VCaP (cell line): ENCODE data around the gene XCL1.

ENCODE experiments used
- H3K27ac ChIP-seq: fragments of 450-650 bp; 2 replicates; pipeline ENCODE4 v1.5.1; 2017
- CTCF ChIP-seq: fragments of 450-650 bp; conservative IDR thresholded peaks from 2 replicates; pipeline ENCODE4 v1.5.1; 2017; ENCODE audit warnings: mild to moderate bottlenecking, moderate library complexity

XCL1 gene

DNA sequence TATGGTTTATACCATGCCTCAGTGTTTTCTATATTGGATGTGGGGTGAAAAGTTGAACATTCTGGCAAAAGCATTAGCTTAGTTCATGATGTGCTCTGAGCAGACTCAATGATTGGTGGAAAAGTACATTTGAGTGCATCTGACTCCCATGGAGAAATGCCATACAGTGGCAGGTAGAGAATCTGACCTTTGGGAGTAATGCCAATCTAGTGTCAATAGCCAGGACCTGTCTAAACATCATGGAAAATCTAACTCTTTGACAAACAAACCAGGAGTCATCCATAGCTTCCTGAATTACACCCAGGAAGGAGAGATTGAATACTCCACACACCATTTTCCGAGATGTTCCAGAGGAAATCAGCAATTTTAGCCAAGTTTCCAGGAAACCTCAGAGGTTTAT lies 51.0 kb downstream of the XCL1 start:
- no peak overlapping the region for H3K27ac ChIP-seq
- TF ChIP-seq CTCF: no peak

DNA sequence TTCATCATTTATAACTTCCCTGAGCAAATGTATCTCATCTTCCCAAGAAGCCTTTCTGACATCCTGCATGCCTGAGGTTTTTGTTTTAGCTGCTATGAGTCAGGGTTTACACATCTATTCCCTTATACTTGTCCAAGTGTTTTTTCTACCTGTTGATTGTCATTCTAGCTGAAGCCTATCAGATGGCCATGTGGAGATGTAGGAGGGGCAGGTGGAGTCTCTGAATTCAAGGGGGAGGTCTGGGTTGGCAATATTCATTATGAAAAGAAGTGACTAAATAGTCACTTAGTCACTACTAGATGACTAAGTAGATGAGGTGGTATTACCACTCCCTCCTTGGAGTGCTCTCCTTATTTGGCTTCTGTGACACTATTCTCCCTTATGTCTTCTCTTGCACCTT lies 52.4 kb downstream of the XCL1 start:
- H3K27ac ChIP-seq: no peak overlapping the region
- TF ChIP-seq CTCF: no peak

DNA sequence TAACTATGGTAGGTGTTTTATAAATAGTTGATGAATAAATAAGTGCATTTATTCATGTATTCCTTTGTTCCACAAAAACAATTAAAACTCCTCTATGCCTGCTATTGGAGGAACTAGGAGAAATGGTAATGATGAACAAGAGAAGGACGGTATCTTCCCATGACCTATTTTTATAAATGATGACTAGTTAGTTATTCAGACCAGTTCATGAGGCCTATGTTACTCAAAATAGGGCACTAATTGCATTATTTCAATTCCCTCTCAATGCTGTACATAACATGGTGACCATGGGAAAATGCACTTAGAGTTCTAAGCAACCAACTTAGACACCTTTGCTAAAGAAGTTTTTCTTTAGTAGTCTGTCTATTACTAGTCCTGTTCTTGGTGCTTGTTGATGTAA lies 53.1 kb downstream of the XCL1 start:
- TF ChIP-seq CTCF: no peak
- no peak overlapping the region for H3K27ac ChIP-seq
